HG03139 (cell line): ENCODE measurements around the gene CPSF6.
"Not testable (repeated sequence)": the region's sequence is repeated elsewhere in the genome, so short reads cannot be mapped to it uniquely, and the experiment has no call there.

ENCODE experiments used
- ATAC-seq: cut with Tn5 transposase; IDR thresholded peaks from one replicate; pipeline ENCODE4 v1.9.1; 2021; ENCODE audit not compliant: unreplicated experiment

Gene CPSF6, protein sequence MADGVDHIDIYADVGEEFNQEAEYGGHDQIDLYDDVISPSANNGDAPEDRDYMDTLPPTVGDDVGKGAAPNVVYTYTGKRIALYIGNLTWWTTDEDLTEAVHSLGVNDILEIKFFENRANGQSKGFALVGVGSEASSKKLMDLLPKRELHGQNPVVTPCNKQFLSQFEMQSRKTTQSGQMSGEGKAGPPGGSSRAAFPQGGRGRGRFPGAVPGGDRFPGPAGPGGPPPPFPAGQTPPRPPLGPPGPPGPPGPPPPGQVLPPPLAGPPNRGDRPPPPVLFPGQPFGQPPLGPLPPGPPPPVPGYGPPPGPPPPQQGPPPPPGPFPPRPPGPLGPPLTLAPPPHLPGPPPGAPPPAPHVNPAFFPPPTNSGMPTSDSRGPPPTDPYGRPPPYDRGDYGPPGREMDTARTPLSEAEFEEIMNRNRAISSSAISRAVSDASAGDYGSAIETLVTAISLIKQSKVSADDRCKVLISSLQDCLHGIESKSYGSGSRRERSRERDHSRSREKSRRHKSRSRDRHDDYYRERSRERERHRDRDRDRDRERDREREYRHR

GRCh38 chr12:69239352-69239921 is at the start of gene CPSF6:
Gene CPSF6 (plus strand): TSS chr12:69239569. CDS start chr12:69239647, 78 bp downstream.
- ATAC-seq = peak; percentile 94

GRCh38 chr12:69196302-69197288 is 42.8 kb upstream of the CPSF6 start:
- ATAC-seq = no peak

DNA sequence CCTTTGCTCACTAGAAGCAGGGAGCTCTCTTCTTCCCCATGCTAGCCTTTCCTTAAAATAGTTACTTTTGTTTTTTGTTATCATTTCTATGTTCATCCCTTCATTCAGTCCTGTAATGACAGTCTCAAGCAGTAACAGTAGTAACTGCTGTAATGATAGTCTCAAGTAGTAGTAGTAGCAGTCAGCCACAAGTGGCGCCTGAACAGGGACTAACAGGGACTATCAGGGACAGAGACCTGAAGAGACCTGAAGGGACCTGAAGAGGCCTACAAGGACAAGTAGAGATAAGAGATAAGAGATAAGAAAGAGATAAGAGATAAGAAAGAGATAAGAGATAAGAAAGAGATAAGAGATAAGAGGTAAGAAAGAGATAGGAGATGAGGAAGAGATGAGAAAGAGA is 39.4 kb upstream of the CPSF6 start:
- not testable (repeated sequence) for ATAC-seq

DNA sequence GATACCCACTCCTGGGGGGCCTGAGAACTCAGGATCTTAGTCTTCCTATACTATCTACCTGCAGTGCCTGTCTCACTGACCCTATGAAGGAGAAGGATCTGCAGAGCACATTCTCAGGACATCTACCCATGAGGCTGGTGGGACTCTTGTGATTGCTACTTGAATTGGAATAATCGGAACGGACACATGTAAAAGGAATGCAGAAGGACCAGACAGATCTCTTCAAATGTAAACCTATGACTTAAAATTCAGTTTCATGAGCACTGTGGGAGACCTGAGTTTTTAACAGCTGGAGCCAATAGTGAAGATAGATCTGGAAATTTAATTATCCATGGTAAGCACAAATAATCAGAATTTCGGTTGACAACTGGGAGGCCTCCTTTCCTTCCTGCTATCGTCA is 35.2 kb upstream of the CPSF6 start:
- ATAC-seq = no peak

DNA sequence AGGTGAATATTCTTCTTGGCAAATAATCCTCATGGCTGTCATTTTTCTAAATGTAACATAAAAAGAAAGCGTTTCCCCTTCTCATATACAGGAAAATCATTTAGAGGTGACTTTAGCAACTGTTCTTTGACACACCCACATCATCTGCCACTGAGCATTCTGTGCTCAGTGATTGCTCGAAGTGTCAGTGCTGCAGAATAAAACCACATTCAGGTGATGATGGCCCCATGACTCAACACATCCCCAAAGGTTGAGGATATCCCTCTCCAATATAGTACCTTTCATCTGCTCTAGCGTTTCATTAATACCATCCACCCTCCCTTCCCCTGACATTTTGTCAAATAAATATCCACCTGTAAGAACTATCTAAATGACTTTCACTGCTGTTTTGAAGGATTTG is 28.7 kb upstream of the CPSF6 start:
- no peak for ATAC-seq

- no peak for ATAC-seq
These were observed 28.2 kb upstream of the CPSF6 start for GRCh38 chr12:69211160-69211559.

DNA sequence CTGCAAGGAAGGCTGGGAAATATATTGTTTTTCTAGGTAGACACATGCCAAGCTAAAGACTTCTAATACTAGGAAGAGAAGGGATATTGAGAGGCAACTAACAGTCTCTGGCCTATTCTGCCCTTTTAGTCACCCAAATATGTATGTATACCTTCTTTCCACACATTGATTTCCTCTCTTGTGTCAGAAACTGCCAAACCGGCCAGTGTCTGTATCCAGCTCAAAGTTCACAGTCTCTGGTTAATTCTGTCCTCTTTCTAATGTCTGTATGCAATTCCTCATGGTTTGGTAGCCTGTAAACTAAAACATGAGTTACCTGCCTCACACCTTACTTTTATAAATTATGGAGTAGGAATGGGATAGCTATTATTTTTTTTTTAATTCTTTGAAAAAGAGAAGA is 25.2 kb upstream of the CPSF6 start:
- ATAC-seq = no peak

DNA sequence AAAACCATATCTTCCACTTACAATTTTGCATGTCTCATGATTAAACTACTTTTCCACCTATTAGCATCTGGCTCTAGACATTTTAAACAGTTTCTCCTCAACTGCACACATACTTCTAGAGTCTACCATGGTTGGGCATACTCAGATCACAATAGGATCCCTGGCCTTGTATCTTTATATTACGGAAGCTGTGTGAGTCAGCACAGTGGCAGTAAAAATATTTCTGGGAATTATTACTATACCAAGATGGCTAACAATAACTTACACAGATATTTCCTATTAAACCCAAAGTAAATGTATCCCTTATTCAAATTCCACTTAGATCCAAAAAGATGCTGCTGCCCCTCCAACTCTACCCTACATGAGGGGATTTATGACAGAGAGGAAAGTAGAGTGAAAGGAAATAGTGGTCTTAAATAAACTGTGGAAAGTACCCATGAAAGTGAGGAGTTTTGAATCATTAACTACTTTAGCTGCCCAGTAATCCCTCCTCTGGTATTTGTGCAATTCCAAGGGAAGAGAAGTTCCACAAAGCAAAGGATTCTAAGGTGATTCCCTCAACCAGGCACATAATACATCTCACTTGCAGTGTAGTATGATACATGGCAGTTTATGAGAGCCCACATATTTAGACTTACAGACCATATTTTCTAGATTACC is 14.0 kb upstream of the CPSF6 start:
- no peak for ATAC-seq

- ATAC-seq = no peak
These were observed 7.9 kb upstream of the CPSF6 start for GRCh38 chr12:69231479-69231878.

- ATAC-seq = no peak
These were observed 599 bp upstream of the CPSF6 start for GRCh38 chr12:69238589-69239351.

DNA sequence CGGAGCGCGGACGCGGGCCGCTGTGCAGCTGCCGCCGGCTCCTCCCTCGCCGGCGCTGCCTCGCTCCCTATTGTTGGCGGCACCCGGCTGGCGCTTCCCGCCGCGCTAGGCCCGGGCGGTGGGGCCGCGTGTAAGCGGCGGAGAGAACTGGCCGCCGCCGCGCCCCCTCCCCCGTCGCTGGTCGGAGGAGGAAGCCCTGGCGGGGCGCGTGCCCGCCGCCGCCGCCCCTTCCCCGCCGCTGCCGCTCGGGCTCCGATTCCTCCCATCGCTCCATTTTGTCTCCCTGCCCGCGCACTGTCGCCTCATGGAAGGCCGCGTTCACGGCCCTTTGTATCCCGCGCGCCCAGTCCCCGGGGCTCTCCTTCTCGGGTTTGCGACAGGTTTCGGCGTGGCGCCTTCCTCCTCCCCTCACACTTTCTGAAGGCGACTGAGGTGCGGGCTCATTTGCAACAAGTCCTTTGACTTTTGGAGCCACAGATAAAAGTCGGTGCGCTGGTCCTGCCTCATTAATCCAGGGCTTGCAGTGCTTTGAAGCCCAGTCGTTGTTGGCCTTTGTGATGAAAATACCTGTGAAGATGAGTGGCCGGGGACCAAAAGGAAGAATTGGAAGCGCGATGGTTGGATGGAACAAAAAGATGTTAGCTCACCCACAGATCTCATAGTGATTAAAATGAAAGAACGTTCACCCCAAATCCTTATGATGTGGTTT is 707 bp downstream of the CPSF6 start:
- ATAC-seq = peak; percentile 23

GRCh38 chr12:69240631-69240995 is 1.2 kb downstream of the CPSF6 start:
- no peak for ATAC-seq

DNA sequence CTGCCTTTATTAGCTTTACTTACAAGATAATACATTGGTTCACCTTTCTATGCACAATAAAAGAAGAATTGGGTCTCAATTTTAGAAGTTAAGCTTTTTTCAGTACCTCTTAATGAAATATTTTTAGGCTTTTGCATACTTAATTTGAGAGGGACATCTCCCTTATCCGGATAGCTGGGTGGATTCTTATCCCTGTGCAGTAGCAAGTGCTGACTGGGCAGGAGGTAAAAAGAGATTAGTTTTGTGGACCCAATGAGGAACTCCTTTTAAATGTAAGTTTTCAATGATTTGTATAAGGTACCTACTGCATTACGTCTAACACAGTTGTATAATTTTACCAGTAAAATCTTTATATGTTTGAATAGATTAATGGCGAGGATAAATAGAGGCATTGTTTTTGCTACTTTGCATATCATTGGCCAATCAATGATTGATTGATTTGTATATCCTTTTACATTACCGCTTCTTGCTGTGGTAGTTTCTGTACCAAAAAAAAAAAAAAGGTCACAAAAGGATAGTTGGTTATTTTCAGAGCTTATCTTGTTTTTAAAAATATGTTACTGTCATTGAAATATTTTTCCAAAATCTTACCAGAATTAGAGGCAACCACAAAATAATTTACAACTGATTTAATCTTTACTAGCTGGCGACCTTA is 2.2 kb downstream of the CPSF6 start:
- ATAC-seq = no peak

- peak; percentile 32 for ATAC-seq
These were observed 4.0 kb downstream of the CPSF6 start for GRCh38 chr12:69243099-69244084.

DNA sequence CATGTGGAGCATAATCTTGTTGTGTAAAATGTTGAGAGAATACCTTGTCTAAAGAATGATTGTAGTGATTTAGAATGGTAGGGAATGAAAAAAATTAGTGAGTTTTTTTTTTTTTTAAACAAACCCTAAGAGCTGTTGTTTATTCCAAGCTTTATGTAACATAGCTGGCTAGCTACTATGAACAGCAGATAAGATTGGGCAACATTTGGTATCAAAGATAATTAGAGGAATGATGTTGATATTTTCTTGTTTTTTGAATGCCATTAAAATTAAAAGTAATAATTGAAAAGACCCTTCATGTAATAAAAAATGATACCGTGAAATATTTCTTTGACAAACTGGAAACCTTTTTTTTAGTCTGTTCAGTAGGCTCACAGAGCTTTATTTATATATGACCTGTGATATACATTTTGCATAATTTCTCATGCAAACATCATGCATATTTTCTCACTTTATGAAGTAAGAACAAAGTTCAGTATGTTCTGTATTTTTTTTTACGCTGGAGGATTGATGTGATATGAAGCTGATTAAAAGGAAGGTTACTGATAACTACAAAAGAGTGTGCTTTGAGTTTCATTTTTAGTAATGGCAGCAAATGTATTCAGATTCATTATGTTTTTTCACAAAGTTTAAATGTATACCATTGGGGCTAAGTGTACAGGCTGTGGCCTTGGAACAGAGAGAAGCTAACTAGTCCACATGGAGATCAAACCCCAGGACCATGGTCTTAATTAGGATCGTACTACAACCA is 8.1 kb downstream of the CPSF6 start:
- no peak for ATAC-seq

- ATAC-seq = no peak
These were observed 12.7 kb downstream of the CPSF6 start for GRCh38 chr12:69252033-69252432.

DNA sequence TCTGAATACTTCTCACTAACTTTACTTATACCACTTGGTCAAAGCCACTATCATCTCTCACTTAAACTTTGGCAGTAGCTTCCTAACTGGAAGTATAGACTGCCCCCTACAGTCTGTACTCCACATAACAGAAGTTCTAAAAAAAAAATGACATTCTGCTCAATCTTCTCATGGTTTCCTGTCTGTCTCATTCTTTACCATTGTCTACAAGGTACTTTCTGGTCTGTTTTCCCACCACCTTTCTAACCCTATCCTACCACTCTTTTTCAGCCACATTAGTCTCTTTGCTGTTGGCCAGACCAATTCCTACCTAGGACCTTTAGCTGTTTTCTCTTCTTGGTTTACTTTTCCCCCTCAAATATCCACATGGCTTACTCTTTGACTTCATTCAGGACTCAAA is 14.7 kb downstream of the CPSF6 start:
- ATAC-seq = no peak
